Endodermal cell (in vitro differentiated cells): Measurements from ENCODE around the gene PPIP5K2. TPM values are rescaled to one million over a fixed set of nuclear protein-coding genes. Genes with fewer than 3 reads are reported as not detected.

Experiments used
- DNase-seq: peaks from one replicate; pipeline ENCODE4 v3.0.0-alpha.2; 2017
- H3K27ac ChIP-seq: 2 replicates; pipeline ENCODE4 v1.5.1; 2013; ENCODE audit warnings: mild to moderate bottlenecking, low read depth, low read length, moderate library complexity
- H3K27me3 ChIP-seq: 2 replicates; pipeline ENCODE4 v1.6.1; 2013; ENCODE audit warnings: mild to moderate bottlenecking, low read length, moderate library complexity; ENCODE audit not compliant: insufficient read depth, control insufficient read depth, poor library complexity, severe bottlenecking
- H3K36me3 ChIP-seq: 2 replicates; pipeline ENCODE4 v1.7.0; 2013; ENCODE audit warnings: mild to moderate bottlenecking, low read length, moderate library complexity; ENCODE audit not compliant: control insufficient read depth, insufficient read depth
- H3K4me1 ChIP-seq: one replicate; pipeline ENCODE4 v1.7.0; 2013; ENCODE audit warnings: low read length; ENCODE audit not compliant: control insufficient read depth, insufficient read depth
- H3K4me3 ChIP-seq: 2 replicates; pipeline ENCODE4 v1.5.1; 2013; ENCODE audit warnings: mild to moderate bottlenecking, low read length, moderate library complexity
- H3K9ac ChIP-seq: 2 replicates; pipeline ENCODE4 v1.6.1; 2013; ENCODE audit warnings: mild to moderate bottlenecking, low read length, moderate library complexity; ENCODE audit not compliant: poor library complexity, severe bottlenecking; ENCODE audit errors: extremely low read depth
- H3K9me3 ChIP-seq: 2 replicates; pipeline ENCODE4 v1.6.1; 2013; ENCODE audit warnings: mild to moderate bottlenecking, low read length, moderate library complexity; ENCODE audit not compliant: control insufficient read depth
- H3K27ac Mint-ChIP-seq: 2 replicates; pipeline ENCODE4 v1.8.0; 2020; ENCODE audit warnings: mixed read lengths
- H3K27me3 Mint-ChIP-seq: 2 replicates; pipeline ENCODE4 v1.8.0; 2021; ENCODE audit warnings: mild to moderate bottlenecking, mixed read lengths; ENCODE audit not compliant: insufficient read depth
- H3K36me3 Mint-ChIP-seq: 2 replicates; pipeline ENCODE4 v1.8.0; 2020; ENCODE audit warnings: low read depth, mixed read lengths
- H3K4me1 Mint-ChIP-seq: 2 replicates; pipeline ENCODE4 v1.8.0; 2020; ENCODE audit warnings: mixed read lengths
- H3K4me3 Mint-ChIP-seq: 2 replicates; pipeline ENCODE4 v1.8.0; 2020; ENCODE audit warnings: mild to moderate bottlenecking, moderate library complexity, mixed read lengths
- H3K9me3 Mint-ChIP-seq: 2 replicates; pipeline ENCODE4 v1.8.0; 2020; ENCODE audit warnings: mild to moderate bottlenecking, mixed read lengths
- CTCF ChIP-seq: fragments of 200-600 bp; sonication (generic); conservative IDR thresholded peaks from 2 replicates; pipeline ENCODE4 v1.5.0; 2021; ENCODE audit warnings: antibody characterized with exemption, mild to moderate bottlenecking
- WGBS, 2 experiments: methylation state at CpG; one replicate each; pipeline versions ENCODE4 v1.1.5 to v1.1.7; 2013; ENCODE audit warnings: missing lambda C conversion rate in 2 of 2, mixed read lengths in 1 of 2; ENCODE audit not compliant: insufficient coverage in 1 of 2, insufficient read length in 1 of 2; 5-methylcytosine and 5-hydroxymethylcytosine counted together
- total RNA-seq, 2 donors: library from RNA; stranded (reverse); fragmentation: NEBNext Ultra II Directional in 1 of 2; extraction: Animal tissue kit (Norgen Biotek cat#: 25700) in 1 of 2; gene quantifications; 2 replicates in 1 of 2; 3 replicates in 1 of 2; pipeline ENCODE4 v1.2.1, GENCODE V29; 2021

Gene PPIP5K2
- total RNA-seq, 2 donors from 2014 or later = 67.1 to 68.0 TPM

- H3K27ac ChIP-seq = no peak overlapping the region
- no peak for TF ChIP-seq CTCF
- no peaks in the 10 kb centered on the region for H3K27me3 ChIP-seq
- no peak overlapping the region for H3K4me3 Mint-ChIP-seq
- H3K36me3 Mint-ChIP-seq = peaks cover 3% of the 10 kb centered on the region
- H3K27me3 Mint-ChIP-seq = no peaks in the 10 kb centered on the region
- H3K9me3 Mint-ChIP-seq = peaks cover 3% of the 10 kb centered on the region
- H3K9me3 ChIP-seq = peaks cover 6% of the 10 kb centered on the region
- peaks cover 3% of the 10 kb centered on the region for H3K4me1 Mint-ChIP-seq
- H3K4me3 ChIP-seq = no peak overlapping the region
- DNase-seq = no peak
- no peak overlapping the region for H3K9ac ChIP-seq
- H3K27ac Mint-ChIP-seq = no peak overlapping the region
- H3K36me3 ChIP-seq = no peaks in the 10 kb centered on the region
- WGBS, 2 experiments = 88 to 96% methylated on average over 1 to 2 of the region's 2 CpGs
- peaks cover 3% of the 10 kb centered on the region for H3K4me1 ChIP-seq
These were observed 5.7 kb upstream of the PPIP5K2 start for GRCh38 chr5:103114440-103114839.

GRCh38 chr5:103117471-103117991 is 2.6 kb upstream of the PPIP5K2 start:
- Mint-ChIP-seq H3K4me1 (peaks cover 19% of the 10 kb centered on the region), H3K9me3 (no peaks in the 10 kb centered on the region), H3K4me3 (no peak overlapping the region), H3K27ac (no peak overlapping the region), H3K36me3 (no peaks in the 10 kb centered on the region), H3K27me3 (no peaks in the 10 kb centered on the region)
- Histone ChIP-seq H3K9me3 (no peaks in the 10 kb centered on the region), H3K4me1 (peaks cover 3% of the 10 kb centered on the region), H3K27ac (no peak overlapping the region), H3K9ac (no peak overlapping the region), H3K27me3 (no peaks in the 10 kb centered on the region), H3K4me3 (no peak overlapping the region), H3K36me3 (no peaks in the 10 kb centered on the region)
- no peak for DNase-seq
- WGBS, 2 experiments = 60 to 88% methylated on average over 1 to 4 of the region's 4 CpGs
- no peak for TF ChIP-seq CTCF

- Mint-ChIP-seq H3K4me3 (peak overlapping the region; percentile 97), H3K4me1 (peaks cover 22% of the 10 kb centered on the region), H3K27ac (peak overlapping the region; percentile 97), H3K36me3 (peaks cover 8% of the 10 kb centered on the region), H3K27me3 (no peaks in the 10 kb centered on the region), H3K9me3 (no peaks in the 10 kb centered on the region)
- no peak for TF ChIP-seq CTCF
- DNase-seq = no peak
- Histone ChIP-seq H3K36me3 (peaks cover 3% of the 10 kb centered on the region), H3K27ac (peak overlapping the region; percentile 92), H3K27me3 (no peaks in the 10 kb centered on the region), H3K4me1 (peaks cover 3% of the 10 kb centered on the region), H3K9ac (peak overlapping the region; percentile 91), H3K4me3 (peak overlapping the region; percentile 87), H3K9me3 (no peaks in the 10 kb centered on the region)
- WGBS, 2 experiments = 3 to 7% methylated on average over 9 to 15 of the region's 15 CpGs
These were observed 884 bp upstream of the PPIP5K2 start for GRCh38 chr5:103119070-103119764.
